Smooth muscle cell (in vitro differentiated cells): ENCODE results near the gene CHTF18. TPM values are rescaled to one million over a fixed set of nuclear protein-coding genes. Genes with fewer than 3 reads are reported as not detected.

Experiments used
- DNase-seq: peaks from one replicate; lab custom pipeline; 2025; ENCODE audit not compliant: unreplicated experiment; lab: John Stamatoyannopoulos, UW
- H2AFZ ChIP-seq: fragments of 200-600 bp; sonication (generic); 2 replicates; pipeline ENCODE4 v1.6.0; 2016; ENCODE audit warnings: antibody characterized with exemption, low read depth, mild to moderate bottlenecking
- H3F3A ChIP-seq: fragments of 200-600 bp; sonication (generic); 2 replicates; pipeline ENCODE4 v1.6.0; 2017; ENCODE audit warnings: antibody characterized with exemption, low read depth
- H3K27ac ChIP-seq: fragments of 200-600 bp; sonication (generic); 2 replicates; pipeline ENCODE4 v1.5.1; 2016; ENCODE audit warnings: low read depth, mild to moderate bottlenecking
- H3K27me3 ChIP-seq: fragments of 200-600 bp; sonication (generic); 2 replicates; pipeline ENCODE4 v1.6.1; 2016; ENCODE audit warnings: low read depth, mild to moderate bottlenecking
- H3K36me3 ChIP-seq: fragments of 200-600 bp; sonication (generic); 2 replicates; pipeline ENCODE4 v1.5.1; 2016; ENCODE audit warnings: low read depth
- H3K4me1 ChIP-seq: fragments of 200-600 bp; sonication (generic); 2 replicates; pipeline ENCODE4 v1.5.1; 2016; ENCODE audit warnings: low read depth
- H3K4me2 ChIP-seq: fragments of 200-600 bp; sonication (generic); 2 replicates; pipeline ENCODE4 v1.6.0; 2016; ENCODE audit warnings: mild to moderate bottlenecking
- H3K4me3 ChIP-seq: fragments of 200-600 bp; sonication (generic); 2 replicates; pipeline ENCODE4 v1.5.1; 2016; ENCODE audit warnings: mild to moderate bottlenecking
- H3K79me2 ChIP-seq: fragments of 200-600 bp; sonication (generic); 2 replicates; pipeline ENCODE4 v1.6.0; 2016; ENCODE audit warnings: low read depth, mild to moderate bottlenecking
- H3K9ac ChIP-seq: fragments of 200-600 bp; sonication (generic); 2 replicates; pipeline ENCODE4 v1.6.0; 2016; ENCODE audit warnings: low read depth
- H3K9me3 ChIP-seq: fragments of 200-600 bp; sonication (generic); replicated peaks from 2 replicates; pipeline ENCODE4 v1.5.1; 2016; ENCODE audit warnings: low read depth
- H4K20me1 ChIP-seq: fragments of 200-600 bp; sonication (generic); 2 replicates; pipeline ENCODE4 v1.6.0; 2016; ENCODE audit warnings: low read depth
- CTCF ChIP-seq: fragments of 200-600 bp; sonication (generic); IDR thresholded peaks from 2 replicates; pipeline ENCODE4 v1.5.1; 2017; ENCODE audit warnings: borderline replicate concordance, mild to moderate bottlenecking, antibody characterized with exemption; ENCODE audit not compliant: insufficient read depth, poor library complexity, severe bottlenecking
- WGBS: methylation state at CpG from one replicate; pipeline ENCODE4 v1.1.7; 2016; ENCODE audit warnings: low lambda C conversion rate; 5-methylcytosine and 5-hydroxymethylcytosine counted together
- polyA plus RNA-seq: library from polyadenylated mRNA; unstranded; fragments of >200 nt; fragmentation: Nextera tagmentation; extraction: Ambion mirVana; gene quantifications from 2 replicates; pipeline ENCODE4 v1.2.1, GENCODE V29; 2016
- total RNA-seq: library from RNA; depleted of rRNA; stranded (reverse); fragments of >200 nt; gene quantifications from 2 replicates; pipeline ENCODE4 v1.2.3, GENCODE V29; 2014

CHTF18 gene
- total and polyA plus RNA-seq, 2 experiments from 2014 or later: 27.2 to 33.2 TPM

DNA sequence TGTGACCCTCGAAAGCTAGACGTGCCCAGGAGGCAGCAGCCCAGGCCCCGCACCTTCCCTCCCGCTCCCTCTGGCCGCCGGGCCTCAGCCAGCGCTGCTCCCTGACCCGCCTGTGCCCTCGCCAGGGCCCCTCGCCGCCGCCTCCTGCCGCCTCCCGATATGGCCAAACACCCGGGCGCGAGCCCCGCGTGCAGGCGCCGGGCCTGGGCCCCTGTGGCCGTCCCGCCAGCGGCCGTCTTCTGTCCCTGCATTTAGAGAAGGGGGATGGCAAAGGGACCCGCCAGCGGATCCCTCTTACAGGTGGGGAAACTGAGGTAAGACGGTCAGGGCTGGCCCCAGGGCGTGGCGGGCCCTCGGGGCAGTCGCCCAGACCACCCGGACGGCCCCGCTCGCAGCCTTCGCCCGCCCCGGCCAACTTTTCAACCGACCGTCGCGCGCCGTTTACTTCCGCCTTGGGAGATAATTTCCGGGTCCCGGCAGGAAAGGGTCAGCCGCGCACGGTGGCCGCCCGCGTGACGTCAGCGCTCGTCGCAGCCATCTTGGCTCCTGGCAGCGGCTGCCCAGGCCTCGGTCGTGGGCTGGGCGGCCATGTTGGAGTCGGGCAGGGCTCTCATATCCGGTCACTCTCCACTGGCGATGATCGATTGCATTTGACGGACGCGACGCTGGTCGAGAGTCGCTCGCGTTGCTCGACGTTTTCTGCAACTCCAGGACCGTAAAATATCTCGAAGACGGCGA, 19.1 kb downstream of the CHTF18 start:
- under 1% methylated on average over 71 of the region's 80 CpGs for WGBS
- H3K27ac ChIP-seq: peak overlapping the region; percentile 89
- H4K20me1 ChIP-seq: no peaks in the 10 kb centered on the region
- peak overlapping the region; percentile 100 for H3K4me2 ChIP-seq
- H3K36me3 ChIP-seq: no peaks in the 10 kb centered on the region
- H3K4me1 ChIP-seq: peaks cover 8% of the 10 kb centered on the region
- no peaks in the 10 kb centered on the region for H3F3A ChIP-seq
- no peaks in the 10 kb centered on the region for H3K79me2 ChIP-seq
- peak; percentile 71 for DNase-seq
- peak overlapping the region; percentile 78 for H3K4me3 ChIP-seq
- H3K9ac ChIP-seq: peak overlapping the region; percentile 93
- peaks cover 4% of the 10 kb centered on the region for H3K27me3 ChIP-seq
- peak overlapping the region; percentile 99 for H2AFZ ChIP-seq
- H3K9me3 ChIP-seq: no peaks in the 10 kb centered on the region
- TF ChIP-seq CTCF: no peak

GRCh38 chr16:808085-808386, 19.6 kb downstream of the CHTF18 start:
- Histone ChIP-seq H3K9me3 (no peaks in the 10 kb centered on the region), H3K4me1 (peaks cover 8% of the 10 kb centered on the region), H3F3A (no peaks in the 10 kb centered on the region), H3K27ac (no peak overlapping the region), H3K4me3 (peak overlapping the region; percentile 78), H3K36me3 (no peaks in the 10 kb centered on the region), H3K9ac (peak overlapping the region; percentile 64), H4K20me1 (no peaks in the 10 kb centered on the region), H3K4me2 (peak overlapping the region; percentile 100), H3K27me3 (peaks cover 3% of the 10 kb centered on the region), H2AFZ (peak overlapping the region; percentile 99), H3K79me2 (no peaks in the 10 kb centered on the region)
- 21% methylated on average over 18 of the region's 19 CpGs for WGBS
- no peak for DNase-seq
- TF ChIP-seq CTCF: no peak

- Histone ChIP-seq H3K79me2 (no peaks in the 10 kb centered on the region), H3K9me3 (no peaks in the 10 kb centered on the region), H4K20me1 (no peaks in the 10 kb centered on the region), H3K4me3 (peak overlapping the region; percentile 49), H3F3A (no peaks in the 10 kb centered on the region), H3K4me1 (peaks cover 8% of the 10 kb centered on the region), H3K9ac (no peak overlapping the region), H3K27me3 (no peaks in the 10 kb centered on the region), H2AFZ (peak overlapping the region; percentile 23), H3K36me3 (no peaks in the 10 kb centered on the region), H3K4me2 (peak overlapping the region; percentile 89), H3K27ac (no peak overlapping the region)
- DNase-seq: peak; percentile 34
- peak; percentile 78 for TF ChIP-seq CTCF
- WGBS: 24% methylated on average over 58 of the region's 67 CpGs
These were observed 24.9 kb downstream of the CHTF18 start for GRCh38 chr16:813204-813915.
